ENCODE data around the gene OMG.
A peak's percentile ranks its signal among the peaks of the same experiment; 100 is the strongest.
"Not testable (repeated sequence)": the region's sequence is repeated elsewhere in the genome, so short reads cannot be mapped to it uniquely, and the experiment has no call there.

Gene OMG

DNA sequence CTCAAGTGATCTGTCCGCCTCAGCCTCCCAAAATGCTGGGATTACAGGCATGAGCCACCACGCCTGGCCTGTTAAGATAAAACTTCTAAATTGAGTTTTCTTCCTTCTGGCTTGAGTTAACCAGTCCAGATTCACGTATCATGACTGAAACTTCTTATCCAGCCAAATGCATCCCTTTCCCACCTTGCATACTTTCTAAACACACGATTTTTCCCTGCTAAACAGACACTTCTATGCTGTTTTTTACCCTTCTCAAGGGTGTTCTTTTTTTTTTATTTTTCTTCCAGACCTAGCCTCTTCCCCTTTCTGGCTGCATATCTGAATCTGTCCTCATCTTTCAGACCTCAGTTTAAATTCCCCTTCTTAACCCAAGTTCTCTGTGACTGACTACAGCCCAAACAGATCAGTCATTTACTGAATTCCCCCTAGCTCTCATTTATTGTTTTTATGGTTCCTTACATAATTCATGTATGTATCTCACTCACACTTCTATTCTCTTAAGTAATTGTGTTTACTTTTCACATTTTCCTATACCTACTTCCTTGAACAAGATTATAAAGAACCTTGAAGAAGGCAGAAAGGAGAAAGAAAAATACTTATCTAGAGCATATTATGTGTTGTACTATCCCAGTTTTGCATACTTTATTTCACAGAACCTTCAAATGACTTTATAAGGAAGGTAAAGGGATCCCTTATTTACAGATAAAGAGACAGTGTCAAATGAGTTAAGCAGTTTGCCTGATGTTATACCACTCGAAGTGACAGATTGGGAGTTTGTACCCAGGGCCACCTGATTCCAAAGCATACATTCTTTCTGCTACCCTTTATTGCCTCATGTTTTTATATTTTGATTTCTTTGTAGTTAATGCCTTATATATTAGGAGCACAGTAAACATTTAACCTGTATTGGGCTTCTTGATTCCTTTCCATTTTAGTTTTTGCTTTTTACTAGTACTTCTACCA, 11.6 kb upstream of the OMG start:
- DNase-seq (ENCODE audit: low read depth), result no peak

DNA sequence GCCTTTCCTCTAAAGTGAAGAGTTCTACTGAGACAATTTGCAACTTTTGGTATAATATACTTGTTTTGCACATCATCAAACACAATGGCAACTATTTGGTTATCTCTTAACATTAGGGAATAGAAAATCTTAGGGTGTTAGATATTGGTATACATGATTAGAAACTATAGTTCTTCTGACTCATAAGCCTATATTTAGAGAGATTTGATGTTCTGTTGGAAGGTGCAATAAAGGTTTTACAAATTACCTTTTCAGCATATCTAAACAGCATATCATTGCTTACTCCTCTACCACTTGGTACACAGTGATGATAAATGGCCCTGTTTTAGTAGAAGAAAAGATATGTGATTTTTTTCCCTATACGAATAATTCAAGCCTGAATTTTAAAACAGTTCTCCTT, 10.6 kb upstream of the OMG start:
- no peak for DNase-seq (ENCODE audit: low read depth)

GRCh38 chr17:31299624-31300023, 2.6 kb upstream of the OMG start:
- DNase-seq (ENCODE audit: low read depth), result no peak

DNA sequence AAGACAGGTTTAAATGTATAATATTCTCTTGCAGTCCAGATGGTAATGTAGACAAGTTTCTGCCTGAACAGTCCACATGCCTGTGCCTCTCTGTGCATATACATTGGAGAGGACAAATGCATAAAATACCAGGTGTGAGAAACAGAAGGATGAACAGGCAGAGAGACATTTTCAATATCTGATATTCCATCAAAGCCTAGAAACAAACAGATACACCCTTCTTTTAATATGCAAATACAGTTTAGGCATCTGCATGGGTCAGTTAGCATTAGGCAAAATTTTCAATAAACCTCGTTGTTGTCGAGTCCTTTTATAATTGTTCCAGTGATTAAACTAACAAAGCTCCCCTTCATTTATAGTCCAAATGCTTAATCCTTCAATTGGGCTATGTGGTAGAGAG, 897 bp downstream of the OMG start:
- no peak for DNase-seq (ENCODE audit: low read depth)

GRCh38 chr17:31295489-31295871, 1.6 kb downstream of the OMG start:
- DNase-seq (ENCODE audit: low read depth), result no peak

DNA sequence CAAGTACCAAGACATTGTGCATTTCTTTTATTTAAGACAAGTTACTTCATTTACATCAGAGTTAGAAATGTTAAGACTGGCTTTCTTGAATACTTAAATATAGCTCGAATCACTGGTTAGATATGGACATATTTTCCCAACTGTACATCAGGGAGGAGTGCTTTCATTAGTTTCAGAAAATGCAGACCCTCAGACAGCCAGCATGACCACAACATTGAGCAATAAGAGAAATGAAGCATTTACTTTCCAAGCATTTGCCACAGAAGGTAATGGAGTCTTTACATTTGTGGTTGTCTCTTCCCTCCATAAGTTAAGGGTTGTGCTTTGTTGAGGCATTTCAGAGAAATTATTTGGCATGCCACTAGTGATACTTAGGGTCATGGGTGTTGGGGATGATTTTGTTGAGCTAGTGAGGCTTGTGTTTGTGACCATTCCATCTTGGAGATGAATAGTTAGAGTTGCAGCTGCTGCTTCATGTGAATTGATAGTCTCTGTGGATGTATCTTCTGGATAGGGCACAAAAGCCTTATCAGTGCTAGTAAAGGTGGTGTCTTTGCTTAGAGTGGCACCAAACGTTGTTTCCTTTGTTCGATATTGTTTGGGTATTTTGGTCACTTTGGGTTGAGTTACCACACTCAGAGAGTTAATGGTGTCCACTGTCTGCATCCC, 2.1 kb downstream of the OMG start:
- DNase-seq (ENCODE audit: low read depth), result no peak

GRCh38 chr17:31294231-31294630, 2.8 kb downstream of the OMG start:
- no peak for DNase-seq (ENCODE audit: low read depth)

- DNase-seq (ENCODE audit: low read depth), result no peak
Measured at GRCh38 chr17:31293581-31293980, 3.5 kb downstream of the OMG start.

- DNase-seq (ENCODE audit: low read depth), result no peak
Measured at GRCh38 chr17:31291820-31292219, 5.2 kb downstream of the OMG start.

DNA sequence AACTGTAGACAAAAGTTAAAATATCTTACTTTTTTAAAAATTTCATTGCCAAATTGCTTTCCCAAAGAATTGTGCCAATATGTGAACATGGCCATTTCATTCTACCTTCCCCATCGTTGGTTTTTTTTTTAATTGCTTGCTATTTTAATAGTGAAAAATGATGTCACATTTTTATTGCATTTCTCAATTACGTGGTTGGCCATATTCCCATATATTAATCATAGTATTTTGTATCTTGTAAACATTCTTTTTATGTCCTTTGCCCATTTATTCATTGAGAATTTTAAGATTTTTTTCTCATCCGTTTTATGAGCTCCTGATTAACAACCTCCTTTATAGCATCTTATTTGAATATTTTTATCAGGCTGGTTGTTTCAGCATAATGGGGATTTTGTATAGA, 7.2 kb downstream of the OMG start:
- DNase-seq (ENCODE audit: low read depth), result peak; percentile 29

DNA sequence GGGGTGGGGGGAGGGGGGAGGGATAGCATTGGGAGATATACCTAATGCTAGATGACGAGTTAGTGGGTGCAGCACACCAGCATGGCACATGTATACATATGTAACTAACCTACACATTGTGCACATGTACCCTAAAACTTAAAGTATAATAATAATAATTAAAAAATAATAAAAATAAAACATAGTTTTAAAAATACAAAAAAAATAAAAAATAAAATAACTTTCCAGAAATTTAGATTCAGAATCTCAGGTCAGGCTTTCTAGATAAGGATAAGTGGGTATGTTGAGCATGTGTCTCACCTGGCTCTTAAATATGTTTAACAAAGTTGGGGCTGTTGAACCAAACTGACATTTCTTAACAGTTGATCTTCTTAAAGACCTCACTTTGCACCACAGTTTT, 9.1 kb downstream of the OMG start:
- not testable (repeated sequence) for DNase-seq (ENCODE audit: low read depth)

DNA sequence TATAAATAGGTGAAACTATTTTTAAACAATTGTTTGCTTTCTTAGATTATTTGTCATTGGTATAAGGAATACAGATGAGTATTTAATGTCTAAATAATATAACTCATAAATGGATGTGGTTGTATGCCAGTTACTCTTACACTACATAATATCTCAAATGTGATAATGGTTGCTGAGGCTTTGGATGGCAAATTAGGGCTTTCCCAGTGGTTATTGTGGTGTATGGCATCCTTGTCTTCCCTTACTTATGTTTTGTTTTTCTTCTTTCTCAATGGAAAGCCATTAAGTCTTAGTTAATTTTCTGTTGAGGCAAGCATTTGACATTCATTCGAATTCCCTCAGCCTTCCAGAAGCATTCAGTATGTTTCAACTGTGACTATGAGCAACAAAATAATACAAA, 10.5 kb downstream of the OMG start:
- no peak for DNase-seq (ENCODE audit: low read depth)

DNA sequence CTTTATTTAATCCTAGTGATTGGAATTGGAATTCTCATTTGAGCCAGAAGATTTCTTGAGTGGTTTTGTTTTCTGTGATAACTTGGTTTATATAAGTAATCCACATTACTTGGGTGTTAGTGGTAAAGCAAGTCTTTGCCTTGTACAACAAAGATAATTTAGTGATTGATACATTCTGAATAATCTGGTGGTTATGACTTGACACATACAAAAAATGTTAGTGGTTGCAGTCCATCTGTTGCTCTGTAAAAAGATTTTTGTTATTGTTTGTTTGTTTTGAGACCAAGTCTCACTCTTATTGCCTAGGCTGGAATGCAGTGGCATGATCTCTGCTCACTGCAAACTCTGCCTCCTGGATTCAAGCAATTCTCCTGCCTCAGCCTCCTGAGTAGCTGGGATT, 13.2 kb downstream of the OMG start:
- no peak for DNase-seq (ENCODE audit: low read depth)

GRCh38 chr17:31281061-31281460, 16.0 kb downstream of the OMG start:
- DNase-seq (ENCODE audit: low read depth), result no peak

DNA sequence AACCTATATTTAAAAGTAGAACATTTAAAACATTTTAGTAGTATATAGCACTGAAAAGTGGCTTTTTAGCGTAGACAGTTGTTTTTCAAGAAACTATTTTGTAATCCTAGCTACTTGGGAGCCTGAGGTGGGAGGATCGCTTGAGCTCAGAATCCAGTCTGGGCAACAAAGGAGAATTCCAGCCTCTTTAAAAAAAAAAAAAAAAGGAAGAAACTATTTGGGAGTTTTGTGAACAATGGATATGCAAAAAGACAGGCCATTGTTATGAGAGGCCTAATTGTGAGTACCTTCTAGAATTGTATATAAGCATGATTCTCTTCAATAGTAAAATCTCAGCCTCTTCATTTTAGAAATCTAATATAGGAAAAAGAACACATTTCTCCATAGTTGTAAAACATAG, 17.6 kb downstream of the OMG start:
- no peak for DNase-seq (ENCODE audit: low read depth)

- no peak for DNase-seq (ENCODE audit: low read depth)
Measured at GRCh38 chr17:31275116-31275515, 21.9 kb downstream of the OMG start.

- DNase-seq (ENCODE audit: low read depth), result peak; percentile 1
Measured at GRCh38 chr17:31274252-31274651, 22.8 kb downstream of the OMG start.

GRCh38 chr17:31273516-31273915, 23.5 kb downstream of the OMG start:
- DNase-seq (ENCODE audit: low read depth), result no peak

GRCh38 chr17:31272803-31273202, 24.2 kb downstream of the OMG start:
- no peak for DNase-seq (ENCODE audit: low read depth)

DNA sequence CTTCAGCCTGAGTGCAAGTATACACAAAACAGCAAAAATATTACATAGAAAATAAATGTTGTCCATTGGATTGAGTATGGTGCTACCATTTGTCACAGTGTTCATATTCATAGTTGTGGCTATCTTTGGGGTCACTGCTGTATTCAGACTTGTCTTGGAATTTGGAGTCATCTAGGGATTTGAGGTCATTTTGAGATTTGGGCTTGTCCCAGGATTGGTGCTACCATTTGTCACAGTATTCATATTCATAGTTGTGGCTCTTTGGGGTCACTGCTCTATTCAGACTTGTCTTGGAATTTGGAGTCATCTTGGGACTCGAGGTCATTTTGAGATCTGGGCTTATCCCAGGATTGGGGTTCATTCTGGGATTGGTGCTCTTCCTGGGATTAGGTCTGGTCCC, 24.8 kb downstream of the OMG start:
- no peak for DNase-seq (ENCODE audit: low read depth)

GRCh38 chr17:31269578-31269983, 27.5 kb downstream of the OMG start:
- DNase-seq (ENCODE audit: low read depth), result peak; percentile 95

DNA sequence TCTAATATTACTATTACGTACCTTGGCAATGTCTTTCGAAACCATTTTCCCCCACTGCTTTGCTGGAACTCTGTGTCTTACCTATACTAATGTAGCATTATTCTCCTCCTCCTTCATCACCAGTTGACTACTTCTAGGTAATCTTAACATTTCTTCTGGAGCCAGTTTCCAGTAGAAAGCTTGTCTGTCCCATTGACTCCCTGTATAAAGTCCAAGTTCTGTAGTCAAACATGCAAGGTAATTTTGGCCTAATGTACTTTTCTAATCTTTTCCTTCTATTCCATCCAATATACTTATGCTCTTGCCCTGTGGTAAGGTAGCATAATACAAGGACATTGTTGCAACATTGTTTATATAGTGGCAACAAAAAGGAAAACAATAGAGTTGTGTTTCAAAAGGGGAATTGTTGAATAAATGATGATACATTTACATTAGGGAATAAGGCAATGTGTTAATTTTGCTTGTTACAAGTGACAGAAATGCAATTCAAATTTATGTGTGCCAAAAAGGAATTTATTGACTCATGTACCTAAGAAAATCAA, 27.9 kb downstream of the OMG start:
- DNase-seq (ENCODE audit: low read depth), result no peak

- peak; percentile 41 for DNase-seq (ENCODE audit: low read depth)
Measured at GRCh38 chr17:31266042-31266441, 31.0 kb downstream of the OMG start.

Data from ELR (cell line).